C4-2B (cell line): ENCODE results near the gene RCOR2.

ENCODE experiments used
- H3K27ac ChIP-seq: fragments of 450-650 bp; 2 replicates; pipeline ENCODE4 v1.5.1; 2017
- CTCF ChIP-seq: fragments of 450-650 bp; conservative IDR thresholded peaks from 2 replicates; pipeline ENCODE4 v1.5.1; 2017; ENCODE audit warnings: mild to moderate bottlenecking
- ZFX ChIP-seq: fragments of 450-650 bp; IDR thresholded peaks from 2 replicates; pipeline ENCODE4 v1.6.1; 2017

The RCOR2 gene

GRCh38 chr11:63920126-63920938 lies 3.4 kb upstream of the RCOR2 start:
- H3K27ac ChIP-seq, result no peak overlapping the region
- no peak for TF ChIP-seq CTCF

- no peak for TF ChIP-seq CTCF
- no peak for TF ChIP-seq ZFX
- no peak overlapping the region for H3K27ac ChIP-seq
Measured at GRCh38 chr11:63919267-63920125, 2.5 kb upstream of the RCOR2 start.

DNA sequence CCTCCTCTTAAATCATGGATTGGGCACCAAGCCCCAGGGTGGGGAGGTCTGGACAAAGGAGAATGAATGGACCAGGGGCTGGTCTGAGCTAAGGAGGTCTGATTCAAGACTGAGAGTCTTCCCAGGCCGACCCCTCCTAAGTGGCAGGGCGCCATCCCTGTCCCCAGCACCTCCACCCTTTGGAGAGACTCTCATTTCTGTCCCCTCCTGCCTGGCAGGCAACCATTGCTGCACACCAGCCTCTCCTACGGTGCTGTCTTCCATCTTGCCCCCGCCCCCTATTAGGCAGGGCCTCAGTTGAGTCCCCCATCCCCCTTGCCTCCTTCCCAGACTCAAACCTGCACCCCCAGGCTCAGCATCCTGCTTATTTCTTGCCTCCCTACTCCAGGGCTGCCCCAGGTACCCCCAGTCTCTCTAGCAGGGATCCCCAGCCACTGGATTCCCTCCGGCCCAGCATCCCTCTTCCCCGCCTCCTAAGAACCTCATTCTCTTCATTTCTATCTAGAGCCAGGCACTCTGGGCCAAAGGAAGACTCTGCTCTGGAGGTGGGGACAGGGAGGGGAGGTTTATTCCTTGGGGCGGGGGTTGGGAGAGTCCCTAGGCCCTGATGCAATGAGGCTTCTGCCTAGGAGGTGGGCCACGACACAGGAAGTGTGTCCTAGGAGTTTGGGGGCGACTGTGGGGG lies 1.7 kb upstream of the RCOR2 start:
- TF ChIP-seq CTCF (no peak), ZFX (no peak)
- H3K27ac ChIP-seq, result no peak overlapping the region

- H3K27ac ChIP-seq, result no peak overlapping the region
- TF ChIP-seq CTCF (no peak), ZFX (no peak)
Measured at GRCh38 chr11:63917692-63918506, 935 bp upstream of the RCOR2 start.

DNA sequence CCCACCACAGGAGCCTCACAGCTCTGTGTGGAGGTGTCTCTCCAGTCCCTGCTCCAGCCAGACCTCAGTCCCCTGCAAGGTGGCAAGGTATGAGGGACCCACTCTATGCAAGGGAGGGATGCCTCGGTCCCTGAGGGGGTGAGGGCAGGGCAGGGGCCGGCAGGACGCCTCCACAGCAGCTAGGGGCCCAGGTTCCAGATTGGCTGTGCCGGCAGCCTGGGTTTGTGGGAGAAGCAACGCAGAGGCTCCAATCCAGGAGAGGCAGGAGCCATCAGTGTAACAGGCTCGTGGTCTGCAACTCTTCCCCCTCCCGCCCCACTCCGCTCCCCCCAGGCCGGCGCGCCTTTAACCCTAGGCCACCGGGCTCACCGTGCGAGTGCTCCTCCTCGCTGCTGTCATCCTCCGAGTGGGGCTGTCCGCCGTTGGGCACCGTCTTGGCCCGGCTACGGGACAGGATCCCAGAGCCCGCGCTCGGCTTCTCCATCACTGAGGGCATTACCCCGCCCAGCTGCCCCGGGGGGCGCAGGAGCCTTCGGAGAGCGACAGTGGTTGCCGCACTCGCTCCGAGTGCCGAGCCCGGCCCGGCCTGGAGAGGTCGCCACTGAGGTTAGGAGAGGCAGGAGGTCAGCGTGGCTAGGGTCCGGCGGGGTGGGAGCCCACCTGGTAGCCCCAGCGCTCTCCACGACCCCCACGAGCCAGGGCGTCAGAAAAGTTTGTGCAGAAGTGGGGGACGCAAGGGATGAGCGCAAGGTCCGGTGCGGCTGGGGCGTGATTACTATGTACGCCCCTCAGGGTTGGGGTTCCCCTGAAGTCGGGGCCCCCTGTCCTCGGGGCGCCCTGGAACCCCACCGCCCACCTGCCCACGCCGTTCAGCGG lies 765 bp downstream of the RCOR2 start:
- no peak overlapping the region; the same call in 1 of the 2 replicates for H3K27ac ChIP-seq
- no peak for TF ChIP-seq ZFX
- TF ChIP-seq CTCF, result no peak; the same call in 1 of the 2 replicates
